H1 (cell line): Measurements from ENCODE around the gene RAP1GDS1. TPM values are rescaled to one million over a fixed set of nuclear protein-coding genes. Genes with fewer than 3 reads are reported as not detected.

Experiments used
- ATF2 ChIP-seq: IDR thresholded peaks from 2 replicates; pipeline ENCODE4 v1.6.1; 2012; ENCODE audit warnings: low read length, inconsistent platforms
- CREB1 ChIP-seq: IDR thresholded peaks from 2 replicates; pipeline ENCODE4 v1.6.1; 2012; ENCODE audit warnings: inconsistent platforms
- CTCF ChIP-seq, 3 experiments: IDR thresholded peaks; 1 replicate in 2 of 3; 2 replicates in 1 of 3; pipeline versions ENCODE4 v1.5.1 to v1.6.1; 2011; ENCODE audit warnings: low read length in 3 of 3, mild to moderate bottlenecking in 3 of 3, inconsistent platforms in 2 of 3, low read depth in 1 of 3, moderate library complexity in 1 of 3; ENCODE audit not compliant: insufficient read depth in 1 of 3; ENCODE audit errors: control extremely low read depth in 1 of 3
- HDAC2 ChIP-seq, 2 experiments: fragments of 300-600 bp in 1 of 2; sonication (generic) in 1 of 2; IDR thresholded peaks; 2 replicates each; pipeline ENCODE4 v1.6.1; 2011 to 2012; ENCODE audit warnings: low read depth in 2 of 2, low read length in 2 of 2, mild to moderate bottlenecking in 2 of 2, moderate library complexity in 2 of 2, borderline replicate concordance in 1 of 2, inconsistent platforms in 1 of 2
- JUN ChIP-seq: IDR thresholded peaks from 2 replicates; pipeline ENCODE4 v1.6.1; 2011; ENCODE audit warnings: low read depth, mild to moderate bottlenecking, improper control_type of control experiment, low read length
- KDM4A ChIP-seq: IDR thresholded peaks from one replicate; pipeline ENCODE4 v1.7.1; 2012; ENCODE audit warnings: low read depth, mild to moderate bottlenecking, moderate library complexity, low read length, inconsistent platforms; ENCODE audit not compliant: severe bottlenecking
- POLR2A ChIP-seq, 2 experiments: IDR thresholded peaks; 1 replicate in 1 of 2; 2 replicates in 1 of 2; pipeline ENCODE4 v1.6.1; 2011; ENCODE audit warnings: low read depth in 2 of 2, low read length in 2 of 2, mild to moderate bottlenecking in 2 of 2; ENCODE audit errors: control extremely low read depth in 1 of 2
- POLR2AphosphoS5 ChIP-seq: IDR thresholded peaks from 2 replicates; pipeline ENCODE4 v1.6.1; 2011; ENCODE audit warnings: low read depth, low read length
- SIX5 ChIP-seq: IDR thresholded peaks from 2 replicates; pipeline ENCODE4 v1.6.1; 2011; ENCODE audit warnings: mild to moderate bottlenecking, low read depth, low read length
- TAF1 ChIP-seq: IDR thresholded peaks from 2 replicates; pipeline ENCODE4 v1.6.1; 2011; ENCODE audit warnings: mild to moderate bottlenecking, low read depth, low read length
- polyA plus RNA-seq, 7 experiments: library from polyadenylated mRNA; depleted of rRNA in 3 of 7; stranded (reverse) in 5 of 7; unstranded in 2 of 7; fragments of >200 nt in 5 of 7; fragments of 200-250 nt in 2 of 7; gene quantifications; 1 replicate in 5 of 7; 2 replicates in 1 of 7; 4 replicates in 1 of 7; pipeline versions ENCODE4 v1.2.1 to v1.2.3, GENCODE V29; 2011 to 2013; ENCODE audit warnings: missing spikeins in 2 of 7, mixed read lengths in 2 of 7
- total RNA-seq: library from RNA; stranded (reverse); fragmentation: NEBNext Ultra II Directional; extraction: Animal tissue kit (Norgen Biotek cat#: 25700); gene quantifications from 2 replicates; pipeline ENCODE4 v1.2.1, GENCODE V29; 2021

Gene RAP1GDS1
- total and polyA plus RNA-seq, 2 of the 8 experiments (the other 6 are each of a cell fraction or from before 2014, with no cell fraction given): 12.8 to 31.9 TPM

GRCh38 chr4:98260579-98261404, at the start of gene RAP1GDS1 (continued):
- no peak for TF ChIP-seq CTCF (IDR thresholded peaks at IDR 0.05; ENCODE audit: control extremely low read depth in 1 of 3, insufficient read depth in 1 of 3, low read depth in 1 of 3, low read length in 3 of 3)
- peak; percentile 58 for TF ChIP-seq POLR2AphosphoS5
- no peak for TF ChIP-seq JUN
- 0 out of 2 replicates have a peak, but pooled peaks have one; percentile 22 for TF ChIP-seq CREB1
- TF ChIP-seq SIX5: no peak
- TF ChIP-seq POLR2A (IDR thresholded peaks at IDR 0.05; ENCODE audit: control extremely low read depth in 1 of 2, low read depth in 2 of 2, low read length in 2 of 2): peak; percentile 57 to 74
- peak; percentile 80 for TF ChIP-seq KDM4A
- TF ChIP-seq TAF1: peak; percentile 74
- no peak for TF ChIP-seq ATF2
- 0 out of 4 replicates have a peak, but pooled peaks of 1 of the 2 experiments have one; percentile 28 for TF ChIP-seq HDAC2 (IDR thresholded peaks at IDR 0.05; ENCODE audit: borderline replicate concordance in 1 of 2, low read depth in 2 of 2, low read length in 2 of 2)
